HG02885 (cell line): ENCODE results near the gene TARS3.

Source experiments
- ATAC-seq: cut with Tn5 transposase; IDR thresholded peaks from one replicate; pipeline ENCODE4 v1.9.1; 2021; ENCODE audit warnings: mild to moderate bottlenecking; ENCODE audit not compliant: unreplicated experiment, poor library complexity

Gene TARS3

GRCh38 chr15:101707983-101708382 lies 16.3 kb downstream of the TARS3 start:
- ATAC-seq = no peak

GRCh38 chr15:101702077-101702476 lies 22.2 kb downstream of the TARS3 start:
- no peak for ATAC-seq

DNA sequence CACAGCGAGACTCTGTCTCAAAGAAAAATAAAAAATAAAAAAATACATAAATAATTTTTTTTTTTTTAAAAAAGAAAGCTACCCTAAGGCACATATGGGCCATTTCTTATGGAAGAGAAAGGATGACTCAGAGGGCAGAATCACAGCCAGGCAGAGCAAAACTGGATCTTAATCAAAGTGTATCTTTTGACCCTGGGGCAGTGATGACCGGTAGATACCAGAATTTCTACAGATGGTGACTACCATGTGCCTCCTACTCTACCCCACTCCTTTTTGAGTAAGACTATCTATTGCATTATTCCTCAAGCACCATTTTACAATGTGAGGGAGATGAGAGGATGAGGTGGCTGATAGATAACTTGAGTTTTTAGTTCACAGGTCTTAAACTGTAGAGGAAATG lies 26.0 kb downstream of the TARS3 start:
- no peak for ATAC-seq

DNA sequence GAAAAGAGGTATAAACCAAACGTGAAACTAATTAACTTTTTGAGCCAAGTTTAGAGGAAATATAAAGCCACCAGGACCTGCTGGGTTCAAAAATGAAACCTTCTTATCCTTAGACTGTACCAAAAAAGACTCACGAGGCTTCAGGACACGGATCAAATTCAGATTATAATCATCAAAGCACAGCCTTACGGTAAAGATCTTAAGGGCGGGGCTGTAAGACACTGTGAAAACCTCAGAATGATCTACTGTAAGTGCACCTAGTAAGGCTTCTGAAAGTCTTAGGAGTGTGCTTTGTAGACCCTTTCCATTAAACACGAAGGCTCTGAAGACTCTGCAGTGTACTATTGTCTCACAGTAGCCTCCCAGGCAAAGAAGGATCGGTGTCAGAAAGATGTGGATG lies 26.8 kb downstream of the TARS3 start:
- ATAC-seq = no peak

- ATAC-seq = no peak
Measured at GRCh38 chr15:101696829-101697228, 27.4 kb downstream of the TARS3 start.

DNA sequence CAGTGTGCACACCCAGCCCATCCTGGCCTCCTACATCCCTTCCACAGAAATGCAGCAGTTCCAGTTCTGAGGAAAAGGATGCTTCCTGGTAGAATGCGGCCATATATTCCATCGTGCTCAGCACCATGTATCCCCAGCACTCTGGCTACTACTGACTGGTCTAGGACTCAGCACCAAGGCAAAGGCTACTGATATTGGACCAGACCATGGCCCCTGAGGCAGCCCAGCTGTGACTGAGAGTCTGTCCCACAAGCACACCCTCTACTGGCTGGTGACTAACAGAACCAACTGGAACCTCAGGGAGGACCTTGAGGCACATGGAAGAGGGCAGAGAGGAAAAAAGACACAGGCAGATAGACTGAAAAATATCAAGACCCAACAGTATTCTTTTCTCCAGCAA lies 30.0 kb downstream of the TARS3 start:
- no peak for ATAC-seq

DNA sequence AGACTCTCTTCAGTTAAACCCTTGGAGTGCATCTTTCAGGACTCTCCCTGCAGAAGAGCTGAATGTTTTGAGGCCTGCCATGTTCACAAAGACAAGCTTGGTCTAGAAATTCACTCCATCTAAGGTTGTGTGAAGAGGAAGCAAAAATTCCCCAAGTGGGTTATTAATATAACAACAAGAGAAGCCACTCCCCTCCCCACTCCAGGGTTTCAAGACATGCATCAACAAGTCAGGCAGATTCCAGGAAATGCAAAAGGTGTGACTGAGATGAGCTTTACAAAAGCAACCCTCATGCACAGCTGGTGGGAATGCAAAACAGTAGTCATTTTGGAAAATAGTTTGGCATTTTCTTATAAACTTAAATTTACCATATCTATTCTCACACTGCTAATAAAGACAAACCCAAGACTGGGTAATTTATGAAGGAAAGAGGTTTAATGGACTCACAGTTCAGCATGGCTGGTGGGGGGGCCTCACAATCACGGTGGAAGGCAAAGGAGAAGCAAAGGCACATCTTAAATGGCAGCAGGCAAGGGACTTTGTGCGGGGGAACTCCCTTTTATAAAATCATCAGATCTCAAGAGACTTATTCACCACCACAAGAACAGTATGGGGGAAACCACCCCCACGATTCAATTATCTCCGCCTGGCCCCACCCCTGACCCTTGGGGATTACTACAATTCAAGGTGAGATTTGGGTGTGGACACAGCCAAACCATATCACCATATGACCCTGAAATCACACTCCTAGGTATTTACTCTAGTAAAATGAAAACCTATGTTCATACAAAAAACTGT lies 31.3 kb downstream of the TARS3 start:
- ATAC-seq = no peak

GRCh38 chr15:101689901-101690300 lies 34.4 kb downstream of the TARS3 start:
- no peak for ATAC-seq

- ATAC-seq = no peak
Measured at GRCh38 chr15:101686718-101687117, 37.6 kb downstream of the TARS3 start.

DNA sequence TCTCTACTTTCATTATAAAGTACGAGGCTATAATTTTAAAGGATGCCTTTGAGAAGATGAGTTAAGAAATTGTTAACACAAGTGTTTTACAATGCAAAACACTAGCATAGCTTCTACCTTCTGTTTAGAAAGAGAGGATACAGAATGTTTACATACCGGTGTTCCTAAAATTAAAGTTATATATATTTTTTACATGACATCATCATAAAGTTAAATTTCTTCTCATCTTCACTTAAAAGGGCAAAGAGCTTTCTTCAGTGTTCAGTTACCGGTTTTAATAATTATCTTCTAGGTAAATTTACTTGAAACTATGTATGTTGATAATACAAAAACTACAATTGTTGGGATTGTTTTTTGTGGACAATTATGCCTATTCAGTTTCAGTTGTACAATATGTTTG lies 39.4 kb downstream of the TARS3 start:
- ATAC-seq = no peak

- ATAC-seq = no peak
Measured at GRCh38 chr15:101684384-101684783, 39.9 kb downstream of the TARS3 start.

GRCh38 chr15:101679806-101680205 lies 44.5 kb downstream of the TARS3 start:
- no peak for ATAC-seq

GRCh38 chr15:101676921-101677329 lies 47.3 kb downstream of the TARS3 start:
- no peak for ATAC-seq

- ATAC-seq = peak; percentile 97
Measured at GRCh38 chr15:101675796-101676582, 48.3 kb downstream of the TARS3 start.

GRCh38 chr15:101675015-101675414 lies 49.3 kb downstream of the TARS3 start:
- ATAC-seq = no peak

DNA sequence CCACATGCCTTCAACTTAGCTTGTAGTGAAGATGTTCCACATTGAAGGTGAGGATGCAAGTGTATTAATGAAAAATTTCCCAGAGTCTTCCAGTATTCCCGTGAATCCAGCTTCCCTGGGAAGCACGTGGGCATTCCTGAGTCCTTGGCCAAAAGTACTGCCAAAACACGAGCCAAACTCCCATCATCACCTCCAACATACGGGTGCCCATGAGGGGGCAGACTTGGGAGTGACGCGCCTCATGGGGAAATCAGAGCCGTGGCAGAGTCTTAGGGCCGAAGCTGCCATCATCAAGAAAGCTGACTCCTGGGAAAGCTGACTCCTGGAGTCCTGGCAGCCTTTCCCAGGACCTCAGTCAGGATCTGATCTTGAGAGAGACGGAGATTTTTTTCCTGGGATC lies 52.0 kb downstream of the TARS3 start:
- no peak for ATAC-seq

GRCh38 chr15:101669744-101670143 lies 54.5 kb downstream of the TARS3 start:
- no peak for ATAC-seq

DNA sequence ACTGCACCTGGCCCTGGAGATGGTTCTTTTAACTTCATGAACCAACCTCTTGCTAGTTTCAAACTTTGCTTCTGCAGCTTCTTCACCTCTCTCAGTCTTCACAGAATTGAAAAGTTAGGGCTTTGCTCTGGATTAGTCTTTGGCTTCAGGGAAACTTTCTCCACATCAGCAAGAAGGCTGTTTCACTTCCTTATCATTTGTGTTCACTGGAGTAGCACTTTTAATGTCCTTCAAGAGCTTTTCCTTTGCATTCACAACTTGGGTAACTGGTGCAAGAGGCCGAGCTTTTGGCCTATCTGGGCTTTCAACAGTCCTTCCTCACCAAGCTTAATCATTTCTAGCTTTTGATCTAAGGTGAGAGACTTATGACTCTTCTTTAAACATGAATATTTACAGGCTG lies 56.4 kb downstream of the TARS3 start:
- ATAC-seq = no peak

GRCh38 chr15:101664303-101664913 lies 59.9 kb downstream of the TARS3 start:
- ATAC-seq = no peak

- no peak for ATAC-seq
Measured at GRCh38 chr15:101662203-101662602, 62.1 kb downstream of the TARS3 start.

DNA sequence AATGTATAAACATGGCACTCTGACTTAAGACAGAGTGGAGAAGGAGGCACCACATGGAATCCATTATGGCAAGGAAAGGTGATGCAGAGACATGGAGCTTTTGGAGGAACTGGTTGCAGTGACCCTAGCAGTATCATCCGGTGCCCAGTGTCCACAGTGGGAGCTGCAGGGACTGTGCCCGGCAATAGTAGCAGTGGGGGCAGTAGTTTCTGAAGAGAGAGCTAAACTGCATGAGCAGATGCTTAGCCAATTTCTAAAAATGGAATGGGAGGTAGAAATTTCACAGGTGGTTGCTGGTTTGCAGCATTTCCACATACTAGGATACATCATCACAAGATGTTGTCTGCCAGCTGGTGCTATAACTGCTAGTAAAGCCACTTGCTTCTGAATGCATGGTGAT lies 64.3 kb downstream of the TARS3 start:
- ATAC-seq = no peak
